Kidney epithelial cell (primary cell): Measurements from ENCODE around the gene ENTHD1. TPM values are rescaled to one million over a fixed set of nuclear protein-coding genes. Genes with fewer than 3 reads are reported as not detected.

Experiments used
- DNase-seq: peaks from one replicate; pipeline ENCODE4 v3.0.0-alpha.2; 2010; ENCODE audit warnings: low read depth
- H3K27me3 ChIP-seq: 2 replicates; pipeline ENCODE4 v1.6.0; 2011; ENCODE audit warnings: low read length; ENCODE audit not compliant: control insufficient read depth, insufficient read depth
- H3K36me3 ChIP-seq: 2 replicates; pipeline ENCODE4 v1.5.1; 2011; ENCODE audit warnings: low read length; ENCODE audit not compliant: control insufficient read depth, insufficient read depth
- H3K4me3 ChIP-seq: 2 replicates; pipeline ENCODE4 v1.5.1; 2011; ENCODE audit warnings: low read depth, mild to moderate bottlenecking, control low read depth, low read length
- CTCF ChIP-seq: IDR thresholded peaks from 2 replicates; pipeline ENCODE4 v1.5.1; 2011; ENCODE audit warnings: mild to moderate bottlenecking, moderate library complexity, low read length, control low read depth, inconsistent platforms; ENCODE audit not compliant: insufficient read depth, poor library complexity, severe bottlenecking
- total RNA-seq: library from RNA; depleted of rRNA; stranded (reverse); fragments of >200 nt; gene quantifications from 2 replicates; pipeline ENCODE4 v1.2.3, GENCODE V29; 2015

The ENTHD1 gene
- total RNA-seq, 1 donor from 2014 or later = not detected

- Histone ChIP-seq H3K4me3 (no peak overlapping the region), H3K27me3 (peaks cover 3% of the 10 kb centered on the region), H3K36me3 (no peaks in the 10 kb centered on the region)
- DNase-seq = no peak
- TF ChIP-seq CTCF = no peak
Observed at GRCh38 chr22:39719559-39720450, 173.8 kb downstream of the ENTHD1 start.

GRCh38 chr22:39718921-39719475 lies 174.6 kb downstream of the ENTHD1 start:
- no peak overlapping the region for H3K4me3 ChIP-seq
- no peak for DNase-seq
- H3K27me3 ChIP-seq = peaks cover 5% of the 10 kb centered on the region
- TF ChIP-seq CTCF = no peak
- H3K36me3 ChIP-seq = no peaks in the 10 kb centered on the region

- H3K27me3 ChIP-seq = peaks cover 5% of the 10 kb centered on the region
- DNase-seq = no peak
- no peak for TF ChIP-seq CTCF
- no peak overlapping the region for H3K4me3 ChIP-seq
- no peaks in the 10 kb centered on the region for H3K36me3 ChIP-seq
Observed at GRCh38 chr22:39718206-39718605, 175.4 kb downstream of the ENTHD1 start.

GRCh38 chr22:39717099-39717498 lies 176.5 kb downstream of the ENTHD1 start:
- H3K36me3 ChIP-seq = no peaks in the 10 kb centered on the region
- no peak overlapping the region for H3K4me3 ChIP-seq
- TF ChIP-seq CTCF = no peak
- DNase-seq = no peak
- H3K27me3 ChIP-seq = peaks cover 9% of the 10 kb centered on the region

GRCh38 chr22:39716534-39716933 lies 177.0 kb downstream of the ENTHD1 start:
- H3K36me3 ChIP-seq = no peaks in the 10 kb centered on the region
- H3K4me3 ChIP-seq = no peak overlapping the region
- no peak for DNase-seq
- TF ChIP-seq CTCF = no peak
- H3K27me3 ChIP-seq = peaks cover 9% of the 10 kb centered on the region
